GM23248 (cell line): ENCODE results near the gene EMC1. TPM values are rescaled to one million over a fixed set of nuclear protein-coding genes. Genes with fewer than 3 reads are reported as not detected.

ENCODE experiments used
- DNase-seq: peaks from one replicate; pipeline ENCODE4 v3.0.0-alpha.2; 2015
- H2AFZ ChIP-seq: fragments of 200-600 bp; sonication (generic); 2 replicates; pipeline ENCODE4 v1.6.1; 2016; ENCODE audit warnings: antibody characterized with exemption
- H3F3A ChIP-seq: fragments of 200-600 bp; sonication (generic); 2 replicates; pipeline ENCODE4 v1.6.1; 2016; ENCODE audit warnings: mild to moderate bottlenecking, antibody characterized with exemption, mixed run types; ENCODE audit not compliant: insufficient read depth
- H3K27ac ChIP-seq: fragments of 200-600 bp; sonication (generic); 2 replicates; pipeline ENCODE4 v1.5.1; 2016; ENCODE audit warnings: mild to moderate bottlenecking
- H3K27me3 ChIP-seq: fragments of 200-600 bp; sonication (generic); replicated peaks from 2 replicates; pipeline ENCODE4 v1.6.1; 2016; ENCODE audit warnings: mild to moderate bottlenecking; ENCODE audit not compliant: insufficient read depth
- H3K36me3 ChIP-seq: fragments of 200-600 bp; sonication (generic); 2 replicates; pipeline ENCODE4 v1.6.1; 2016; ENCODE audit warnings: low read depth, mild to moderate bottlenecking
- H3K4me1 ChIP-seq: fragments of 200-600 bp; sonication (generic); 2 replicates; pipeline ENCODE4 v1.6.1; 2016; ENCODE audit warnings: mild to moderate bottlenecking; ENCODE audit not compliant: insufficient read depth
- H3K4me2 ChIP-seq: fragments of 200-600 bp; sonication (generic); one replicate; pipeline ENCODE4 v1.6.1; 2016; ENCODE audit warnings: mild to moderate bottlenecking; ENCODE audit not compliant: unreplicated experiment
- H3K4me3 ChIP-seq: fragments of 200-600 bp; sonication (generic); 2 replicates; pipeline ENCODE4 v1.5.1; 2016; ENCODE audit warnings: mild to moderate bottlenecking
- H3K79me2 ChIP-seq: fragments of 200-600 bp; sonication (generic); 2 replicates; pipeline ENCODE4 v1.6.1; 2016; ENCODE audit warnings: mild to moderate bottlenecking; ENCODE audit not compliant: insufficient read depth
- H3K9ac ChIP-seq: fragments of 200-600 bp; sonication (generic); 2 replicates; pipeline ENCODE4 v1.6.1; 2016; ENCODE audit warnings: mild to moderate bottlenecking
- H3K9me2 ChIP-seq: fragments of 200-600 bp; sonication (generic); 2 replicates; pipeline ENCODE4 v1.6.1; 2016; ENCODE audit warnings: mixed run types, mild to moderate bottlenecking, moderate library complexity; ENCODE audit not compliant: insufficient read depth
- H3K9me3 ChIP-seq: fragments of 200-600 bp; sonication (generic); one replicate; pipeline ENCODE4 v1.6.1; 2017; ENCODE audit warnings: low read depth
- H4K20me1 ChIP-seq: fragments of 200-600 bp; sonication (generic); 2 replicates; pipeline ENCODE4 v1.6.0; 2016; ENCODE audit not compliant: insufficient read depth
- EZH2 ChIP-seq: fragments of 200-600 bp; sonication (generic); IDR thresholded peaks from 2 replicates; pipeline ENCODE4 v1.6.1; 2018; ENCODE audit warnings: antibody characterized with exemption, mild to moderate bottlenecking; ENCODE audit not compliant: insufficient read depth, poor library complexity, severe bottlenecking
- EZH2phosphoT487 ChIP-seq: fragments of 200-600 bp; sonication (generic); IDR thresholded peaks from 2 replicates; pipeline ENCODE4 v1.6.1; 2018; ENCODE audit warnings: antibody characterized with exemption, moderate library complexity, mild to moderate bottlenecking, low read depth; ENCODE audit not compliant: insufficient read depth
- WGBS, 2 experiments: methylation state at CpG; one replicate each; pipeline ENCODE4 v1.1.6; 2015 to 2017; ENCODE audit warnings: low lambda C conversion rate in 2 of 2, low coverage in 1 of 2; ENCODE audit errors: missing lambda C conversion rate in 2 of 2; 5-methylcytosine and 5-hydroxymethylcytosine counted together
- in situ Hi-C: fragments of 300-500 bp; cut with MboI; formaldehyde crosslinking; loops from 2 replicates; pipeline ENCODE4 v1.15.0; 2020
- polyA plus RNA-seq: library from polyadenylated mRNA; unstranded; fragments of >200 nt; fragmentation: Nextera tagmentation; extraction: Ambion mirVana; gene quantifications from 2 replicates; pipeline ENCODE4 v1.2.1, GENCODE V29; 2016
- total RNA-seq: library from RNA; depleted of rRNA; stranded (reverse); fragments of >200 nt; shearing (Covaris generic); gene quantifications from 2 replicates; pipeline ENCODE4 v1.2.3, GENCODE V29; 2014

Gene EMC1
- total and polyA plus RNA-seq, 2 experiments from 2014 or later = 54.5 to 69.4 TPM

DNA sequence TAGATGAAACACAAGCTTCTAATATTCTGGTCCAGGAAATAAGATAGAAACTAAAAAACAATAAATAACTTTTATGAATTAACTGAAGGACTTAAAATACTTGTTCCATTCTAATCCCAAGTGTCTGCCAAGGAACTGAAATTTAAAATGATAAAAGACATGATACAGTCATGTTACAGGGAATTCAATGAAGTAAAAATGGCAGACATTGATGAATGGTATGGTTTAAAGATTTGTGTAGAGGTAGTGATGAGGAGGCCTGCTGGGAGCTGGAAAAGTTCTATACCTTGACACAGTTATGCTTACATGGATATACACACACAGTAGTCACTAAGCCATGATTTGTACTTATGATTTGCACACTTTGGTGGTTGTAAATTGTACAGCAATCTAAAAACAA, 39.2 kb downstream of the EMC1 start:
- Histone ChIP-seq H3K4me3 (no peak overlapping the region), H3K9ac (peak overlapping the region; percentile 30; the same call in 1 of the 2 replicates), H3F3A (peaks cover 36% of the 10 kb centered on the region), H3K79me2 (peaks cover 96% of the 10 kb centered on the region), H3K27me3 (no peaks in the 10 kb centered on the region), H3K9me3 (no peaks in the 10 kb centered on the region), H3K36me3 (peaks cover 17% of the 10 kb centered on the region; the same call in 1 of the 2 replicates), H3K4me1 (peaks cover 27% of the 10 kb centered on the region), H3K9me2 (no peaks in the 10 kb centered on the region), H3K27ac (no peak overlapping the region), H3K4me2 (peak overlapping the region; percentile 10), H2AFZ (no peak overlapping the region), H4K20me1 (no peaks in the 10 kb centered on the region)
- in situ Hi-C loops = no loop called here
- DNase-seq = no peak
- TF ChIP-seq EZH2phosphoT487 (no peak), EZH2 (no peak)

DNA sequence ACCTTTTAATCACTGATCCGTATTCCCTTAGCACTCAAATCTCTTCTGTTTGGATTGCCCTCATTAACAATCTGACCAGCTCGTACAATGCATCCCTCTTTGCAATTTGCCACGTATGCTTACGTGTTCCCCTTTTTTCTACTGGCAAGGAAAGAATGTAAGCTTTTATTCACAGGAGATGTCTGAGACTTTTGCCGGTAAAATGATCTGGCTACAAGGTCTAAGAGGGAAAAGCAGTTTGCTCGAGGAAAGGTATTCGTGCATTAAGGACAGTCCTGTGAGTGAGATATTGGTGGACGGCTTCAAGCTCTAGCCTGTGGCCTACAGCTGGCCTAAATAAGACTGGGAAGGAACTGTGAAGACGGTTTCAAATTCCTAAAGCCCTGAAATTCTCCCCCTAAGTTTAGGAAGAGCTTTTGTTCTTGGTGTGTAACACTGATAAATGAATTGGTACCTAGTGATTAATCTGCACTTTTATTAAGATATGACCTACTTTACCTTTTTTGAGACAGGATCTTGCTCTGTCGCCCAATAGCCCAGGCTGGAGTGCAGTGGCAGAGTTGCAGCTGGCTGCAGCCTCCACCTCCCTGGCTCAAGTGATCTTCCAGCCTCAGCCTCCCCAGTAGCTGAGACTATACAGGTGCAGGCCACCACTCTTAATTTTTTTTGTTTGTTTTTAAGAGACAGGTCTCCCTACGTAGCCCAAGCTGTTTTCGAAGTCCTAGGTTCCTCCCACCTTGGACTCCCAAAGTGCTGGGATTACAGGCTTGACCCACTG, 40.4 kb downstream of the EMC1 start:
- H3K4me2 ChIP-seq = peak overlapping the region; percentile 96
- H3K9me3 ChIP-seq = no peaks in the 10 kb centered on the region
- peaks cover 36% of the 10 kb centered on the region for H3F3A ChIP-seq
- 23% methylated on average over 12 of the region's 12 CpGs for WGBS, 2 experiments
- H3K4me3 ChIP-seq = peak overlapping the region; percentile 86
- H3K9me2 ChIP-seq = no peaks in the 10 kb centered on the region
- peak; percentile 46 for DNase-seq
- H3K27me3 ChIP-seq = no peaks in the 10 kb centered on the region
- peak overlapping the region; percentile 73 for H2AFZ ChIP-seq
- H4K20me1 ChIP-seq = no peaks in the 10 kb centered on the region
- H3K4me1 ChIP-seq = peaks cover 27% of the 10 kb centered on the region
- peak overlapping the region; percentile 93 for H3K27ac ChIP-seq
- in situ Hi-C loops = no loop called here
- 0 out of 2 replicates have a peak, but pooled peaks cover 8% of the 10 kb centered on the region for H3K36me3 ChIP-seq
- H3K9ac ChIP-seq = peak overlapping the region; percentile 96
- TF ChIP-seq EZH2 = no peak
- TF ChIP-seq EZH2phosphoT487 = no peak
- peaks cover 96% of the 10 kb centered on the region for H3K79me2 ChIP-seq

DNA sequence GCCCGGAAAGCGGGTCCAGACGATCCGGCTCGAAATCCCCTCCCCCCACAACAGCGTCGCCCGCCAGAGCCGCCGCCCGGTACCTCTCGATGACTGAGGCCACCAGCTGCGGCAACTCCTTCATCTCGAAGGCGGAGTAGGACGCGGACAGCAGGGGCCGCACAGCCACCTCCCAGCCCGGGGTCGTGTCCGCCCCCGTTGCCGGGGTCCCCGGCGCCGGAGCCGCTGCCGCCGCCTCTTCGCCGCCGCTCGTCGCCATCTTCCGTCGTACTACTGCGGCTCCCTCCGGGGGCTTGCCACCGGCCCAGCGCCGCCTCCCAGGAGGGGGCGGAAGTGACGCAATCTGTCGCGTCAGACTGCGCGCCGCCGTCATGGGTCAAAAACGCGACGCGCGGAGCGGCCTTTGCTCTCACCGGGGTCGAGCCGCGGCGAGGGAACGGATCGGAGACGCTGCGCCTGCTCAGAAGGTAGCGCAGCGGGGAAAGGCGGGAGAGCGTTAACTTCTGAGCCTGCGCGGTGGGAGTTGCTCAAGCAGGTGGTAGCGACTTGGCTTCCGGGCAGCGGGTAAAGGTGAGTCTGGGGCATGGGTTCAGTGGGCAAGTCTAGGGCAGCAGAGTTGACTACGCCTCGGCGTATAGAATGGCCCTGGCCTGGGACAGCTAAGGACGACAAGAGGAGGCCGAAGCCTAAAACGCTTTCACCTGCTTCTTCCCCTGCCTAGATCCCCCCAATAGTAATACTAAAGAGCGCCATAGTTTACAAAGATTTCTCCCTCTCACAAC, 41.1 kb downstream of the EMC1 start, which contains the start of gene UBR4:
Gene UBR4, minus strand, starts transcription at position 277 of the 782 bp plus-strand sequence. Its CDS starts 18 bp downstream, at position 259.
- Histone ChIP-seq H2AFZ (peak within 1 kb of the TSS; percentile 73), H3K9me2 (no peaks in the 10 kb centered on the region), H3K4me3 (peak within 1 kb of the TSS; percentile 86), H3K27me3 (no peaks in the 10 kb centered on the region), H3K4me2 (peak within 1 kb of the TSS; percentile 96), H3K36me3 (0 out of 2 replicates have a peak, but pooled peaks cover 8% of the 10 kb centered on the region), H3F3A (peaks cover 36% of the 10 kb centered on the region), H3K9ac (peak within 1 kb of the TSS; percentile 96), H4K20me1 (peaks cover 7% of the 10 kb centered on the region; the same call in 1 of the 2 replicates), H3K9me3 (no peaks in the 10 kb centered on the region), H3K79me2 (peaks cover 96% of the 10 kb centered on the region), H3K4me1 (peaks cover 27% of the 10 kb centered on the region), H3K27ac (peak within 1 kb of the TSS; percentile 93)
- peak; percentile 98 for DNase-seq
- 1 to 2% methylated on average over 72 to 78 of the region's 80 CpGs for WGBS, 2 experiments
- TF ChIP-seq EZH2 (no peak), EZH2phosphoT487 (no peak)
- in situ Hi-C loops = no loop called here

DNA sequence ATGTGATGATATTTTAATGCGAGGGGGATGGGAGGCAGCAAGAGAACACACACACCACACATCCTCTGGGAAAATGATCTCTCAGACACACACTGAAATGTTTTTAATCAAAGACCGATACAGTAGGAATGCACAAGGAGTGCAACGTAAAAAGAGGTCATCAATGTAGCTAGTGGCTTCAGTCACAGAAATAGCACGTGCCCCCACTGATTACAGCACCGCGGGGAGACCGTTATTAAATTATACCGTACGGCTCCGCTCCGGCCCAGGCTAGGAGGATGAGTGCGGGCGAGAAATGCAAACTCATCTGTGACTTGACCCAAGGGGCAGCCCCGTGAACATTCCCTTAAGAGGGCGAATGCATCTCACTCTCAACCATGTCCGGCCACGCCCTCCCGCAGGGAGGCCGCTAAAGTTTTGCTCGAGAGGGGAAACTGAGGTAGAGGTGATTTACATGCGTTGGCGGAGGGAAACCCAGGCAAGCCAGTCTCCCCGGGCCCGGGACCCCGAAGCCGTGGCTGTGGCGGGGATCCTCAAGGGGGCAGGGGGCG, 41.8 kb downstream of the EMC1 start:
- peak overlapping the region; percentile 73; the same call in 1 of the 2 replicates for H2AFZ ChIP-seq

More for the DNA sequence above, 41.8 kb downstream of the EMC1 start:
- peaks cover 34% of the 10 kb centered on the region for H3K4me1 ChIP-seq
- H3K27ac ChIP-seq = peak overlapping the region; percentile 93
- peak overlapping the region; percentile 96 for H3K9ac ChIP-seq
- peak overlapping the region; percentile 96 for H3K4me2 ChIP-seq
- peak overlapping the region; percentile 86 for H3K4me3 ChIP-seq
- peak; percentile 78 for DNase-seq
- H3F3A ChIP-seq = peaks cover 39% of the 10 kb centered on the region
- H4K20me1 ChIP-seq = peaks cover 13% of the 10 kb centered on the region; the same call in 1 of the 2 replicates
- no peaks in the 10 kb centered on the region for H3K9me3 ChIP-seq
- 1% methylated on average over 28 of the region's 28 CpGs for WGBS, 2 experiments
- no peaks in the 10 kb centered on the region for H3K9me2 ChIP-seq
- in situ Hi-C loops = no loop called here
- H3K79me2 ChIP-seq = peaks cover 96% of the 10 kb centered on the region
- no peak for TF ChIP-seq EZH2
- TF ChIP-seq EZH2phosphoT487 = no peak
- H3K36me3 ChIP-seq = 0 out of 2 replicates have a peak, but pooled peaks cover 7% of the 10 kb centered on the region
- H3K27me3 ChIP-seq = no peaks in the 10 kb centered on the region
